Neural cell (in vitro differentiated cells): ENCODE data around the gene TCP10L. TPM values are rescaled to one million over a fixed set of nuclear protein-coding genes. Genes with fewer than 3 reads are reported as not detected.

Source experiments
- H2AFZ ChIP-seq: fragments of 200-600, 300-800 bp; sonication (generic), shearing (Covaris generic); 2 replicates; pipeline ENCODE4 v1.6.0; 2014; ENCODE audit warnings: low read depth, mild to moderate bottlenecking, antibody characterized with exemption, low read length, moderate library complexity
- H3F3A ChIP-seq: fragments of 200-600 bp; shearing (Covaris generic); 2 replicates; pipeline ENCODE4 v1.6.1; 2016; ENCODE audit warnings: mild to moderate bottlenecking, moderate library complexity, mixed read lengths, antibody characterized with exemption, low read length; ENCODE audit not compliant: insufficient read depth, poor library complexity, severe bottlenecking
- H3K27ac ChIP-seq: fragments of 200-600, 300-800 bp; sonication (generic), shearing (Covaris generic); 2 replicates; pipeline ENCODE4 v1.5.1; 2014; ENCODE audit warnings: mild to moderate bottlenecking, low read length, moderate library complexity
- H3K27me3 ChIP-seq: fragments of 300-800, 200-600 bp; sonication (generic), shearing (Covaris generic); 2 replicates; pipeline ENCODE4 v1.6.0; 2014; ENCODE audit warnings: mild to moderate bottlenecking, low read depth, low read length, moderate library complexity; ENCODE audit not compliant: insufficient read depth
- H3K36me3 ChIP-seq: fragments of 300-800, 200-600 bp; sonication (generic), shearing (Covaris generic); 2 replicates; pipeline ENCODE4 v1.5.1; 2014; ENCODE audit warnings: mild to moderate bottlenecking, antibody characterized with exemption, low read length, moderate library complexity; ENCODE audit not compliant: insufficient read depth
- H3K4me2 ChIP-seq: fragments of 300-800, 200-600 bp; sonication (generic), shearing (Covaris generic); 2 replicates; pipeline ENCODE4 v1.6.0; 2014; ENCODE audit warnings: mild to moderate bottlenecking, low read length
- H3K4me3 ChIP-seq: fragments of 300-800, 200-600 bp; sonication (generic), shearing (Covaris generic); 2 replicates; pipeline ENCODE4 v1.5.1; 2014; ENCODE audit warnings: mild to moderate bottlenecking, low read length, moderate library complexity
- H3K79me2 ChIP-seq: fragments of 200-600 bp; shearing (Covaris generic); replicated peaks from 2 replicates; pipeline ENCODE4 v1.6.0; 2014; ENCODE audit warnings: mild to moderate bottlenecking, low read length, moderate library complexity; ENCODE audit not compliant: insufficient read depth
- H3K9ac ChIP-seq: fragments of 300-800, 200-600 bp; sonication (generic), shearing (Covaris generic); 2 replicates; pipeline ENCODE4 v1.6.1; 2016; ENCODE audit warnings: mild to moderate bottlenecking, low read length, mixed read lengths
- H3K9me2 ChIP-seq: fragments of 200-600 bp; shearing (Covaris generic); 2 replicates; pipeline ENCODE4 v1.6.1; 2016; ENCODE audit warnings: mild to moderate bottlenecking, low read length, mixed read lengths; ENCODE audit not compliant: insufficient read depth
- H3K9me3 ChIP-seq: fragments of 200-600, 300-800 bp; sonication (generic), shearing (Covaris generic); 2 replicates; pipeline ENCODE4 v1.6.1; 2016; ENCODE audit warnings: mild to moderate bottlenecking, mixed run types, low read length, moderate library complexity, mixed read lengths
- H4K20me1 ChIP-seq: fragments of 200-600 bp; shearing (Covaris generic); 2 replicates; pipeline ENCODE4 v1.6.1; 2016; ENCODE audit warnings: mild to moderate bottlenecking, mixed run types; ENCODE audit not compliant: insufficient read depth
- EP300 ChIP-seq: fragments of 450-650 bp; conservative IDR thresholded peaks from 2 replicates; pipeline ENCODE4 v1.6.1; 2014; ENCODE audit warnings: antibody characterized with exemption, mild to moderate bottlenecking, moderate library complexity; ENCODE audit not compliant: poor library complexity, severe bottlenecking
- EZH2 ChIP-seq: fragments of 200-600, 300-800 bp; shearing (Covaris generic), sonication (generic); IDR thresholded peaks from 2 replicates; pipeline ENCODE4 v1.6.1; 2014; ENCODE audit warnings: antibody characterized with exemption, low read length, borderline replicate concordance, mild to moderate bottlenecking; ENCODE audit not compliant: insufficient read depth, poor library complexity, severe bottlenecking
- MXI1 ChIP-seq: fragments of 450-650 bp; conservative IDR thresholded peaks from 2 replicates; pipeline ENCODE4 v1.6.1; 2014; ENCODE audit warnings: antibody characterized with exemption, mild to moderate bottlenecking; ENCODE audit not compliant: poor library complexity, severe bottlenecking
- POLR2AphosphoS5 ChIP-seq: IDR thresholded peaks from 2 replicates; pipeline ENCODE4 v1.6.1; 2012
- RAD21 ChIP-seq: fragments of 450-650 bp; conservative IDR thresholded peaks from 2 replicates; pipeline ENCODE4 v1.6.1; 2014; ENCODE audit warnings: antibody characterized with exemption, mild to moderate bottlenecking, moderate library complexity
- SMC3 ChIP-seq: fragments of 450-650 bp; conservative IDR thresholded peaks from 2 replicates; pipeline ENCODE4 v1.6.1; 2014; ENCODE audit warnings: antibody characterized with exemption, mild to moderate bottlenecking, moderate library complexity; ENCODE audit not compliant: poor library complexity
- TAF1 ChIP-seq: IDR thresholded peaks from 2 replicates; pipeline ENCODE4 v1.6.1; 2012; ENCODE audit warnings: low read depth
- polyA plus RNA-seq: library from polyadenylated mRNA; depleted of rRNA; stranded (reverse); fragments of >200 nt; gene quantifications from 2 replicates; pipeline ENCODE4 v1.2.3, GENCODE V29; 2014
- TF ChIP-seq, protein P1 (sequence below): IDR thresholded peaks from 2 replicates; pipeline ENCODE4 v1.6.1; 2012; ENCODE audit warnings: borderline replicate concordance
- TF ChIP-seq, protein P2 (sequence below): fragments of 450-650 bp; IDR thresholded peaks from 2 replicates; pipeline ENCODE4 v1.5.1; 2014; ENCODE audit warnings: antibody characterized with exemption, mild to moderate bottlenecking, moderate library complexity; ENCODE audit not compliant: poor library complexity, severe bottlenecking

Gene TCP10L
- polyA plus RNA-seq, 1 donor from 2014 or later = 1.7 TPM

DNA sequence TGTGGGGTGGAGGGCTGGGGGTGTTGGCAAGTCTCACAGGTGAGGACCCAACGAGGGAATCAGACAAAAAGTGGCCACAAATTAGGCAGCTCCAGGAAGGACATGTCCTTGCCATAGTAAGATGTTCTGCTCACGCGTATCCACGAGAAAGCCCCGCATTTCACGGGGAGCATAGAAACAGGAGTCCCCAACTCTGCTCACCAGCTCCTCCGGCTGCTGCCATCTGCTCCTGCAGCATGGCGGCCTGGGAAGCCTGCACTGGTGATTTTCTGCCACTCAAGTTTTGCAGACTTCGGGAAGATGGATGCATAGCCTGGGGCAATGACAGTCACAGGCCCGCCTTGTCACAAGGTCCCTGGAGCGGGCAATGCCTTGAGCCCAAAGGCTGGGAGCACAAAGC is 9.3 kb downstream of the TCP10L start:
- Histone ChIP-seq H3K9me2 (no peaks in the 10 kb centered on the region), H3K27ac (no peak overlapping the region), H3K9me3 (no peaks in the 10 kb centered on the region), H3K4me3 (no peak overlapping the region), H3F3A (no peaks in the 10 kb centered on the region), H3K27me3 (no peaks in the 10 kb centered on the region), H3K79me2 (no peaks in the 10 kb centered on the region), H3K36me3 (no peaks in the 10 kb centered on the region), H4K20me1 (no peaks in the 10 kb centered on the region), H2AFZ (no peak overlapping the region), H3K9ac (no peak overlapping the region), H3K4me2 (no peak overlapping the region)
- TF ChIP-seq EP300 = no peak
- TF ChIP-seq POLR2AphosphoS5 = no peak
- TF ChIP-seq, protein P1, sequence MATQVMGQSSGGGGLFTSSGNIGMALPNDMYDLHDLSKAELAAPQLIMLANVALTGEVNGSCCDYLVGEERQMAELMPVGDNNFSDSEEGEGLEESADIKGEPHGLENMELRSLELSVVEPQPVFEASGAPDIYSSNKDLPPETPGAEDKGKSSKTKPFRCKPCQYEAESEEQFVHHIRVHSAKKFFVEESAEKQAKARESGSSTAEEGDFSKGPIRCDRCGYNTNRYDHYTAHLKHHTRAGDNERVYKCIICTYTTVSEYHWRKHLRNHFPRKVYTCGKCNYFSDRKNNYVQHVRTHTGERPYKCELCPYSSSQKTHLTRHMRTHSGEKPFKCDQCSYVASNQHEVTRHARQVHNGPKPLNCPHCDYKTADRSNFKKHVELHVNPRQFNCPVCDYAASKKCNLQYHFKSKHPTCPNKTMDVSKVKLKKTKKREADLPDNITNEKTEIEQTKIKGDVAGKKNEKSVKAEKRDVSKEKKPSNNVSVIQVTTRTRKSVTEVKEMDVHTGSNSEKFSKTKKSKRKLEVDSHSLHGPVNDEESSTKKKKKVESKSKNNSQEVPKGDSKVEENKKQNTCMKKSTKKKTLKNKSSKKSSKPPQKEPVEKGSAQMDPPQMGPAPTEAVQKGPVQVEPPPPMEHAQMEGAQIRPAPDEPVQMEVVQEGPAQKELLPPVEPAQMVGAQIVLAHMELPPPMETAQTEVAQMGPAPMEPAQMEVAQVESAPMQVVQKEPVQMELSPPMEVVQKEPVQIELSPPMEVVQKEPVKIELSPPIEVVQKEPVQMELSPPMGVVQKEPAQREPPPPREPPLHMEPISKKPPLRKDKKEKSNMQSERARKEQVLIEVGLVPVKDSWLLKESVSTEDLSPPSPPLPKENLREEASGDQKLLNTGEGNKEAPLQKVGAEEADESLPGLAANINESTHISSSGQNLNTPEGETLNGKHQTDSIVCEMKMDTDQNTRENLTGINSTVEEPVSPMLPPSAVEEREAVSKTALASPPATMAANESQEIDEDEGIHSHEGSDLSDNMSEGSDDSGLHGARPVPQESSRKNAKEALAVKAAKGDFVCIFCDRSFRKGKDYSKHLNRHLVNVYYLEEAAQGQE = no peak
- TF ChIP-seq SMC3 = no peak
- TF ChIP-seq MXI1 = no peak
- TF ChIP-seq, protein P2, sequence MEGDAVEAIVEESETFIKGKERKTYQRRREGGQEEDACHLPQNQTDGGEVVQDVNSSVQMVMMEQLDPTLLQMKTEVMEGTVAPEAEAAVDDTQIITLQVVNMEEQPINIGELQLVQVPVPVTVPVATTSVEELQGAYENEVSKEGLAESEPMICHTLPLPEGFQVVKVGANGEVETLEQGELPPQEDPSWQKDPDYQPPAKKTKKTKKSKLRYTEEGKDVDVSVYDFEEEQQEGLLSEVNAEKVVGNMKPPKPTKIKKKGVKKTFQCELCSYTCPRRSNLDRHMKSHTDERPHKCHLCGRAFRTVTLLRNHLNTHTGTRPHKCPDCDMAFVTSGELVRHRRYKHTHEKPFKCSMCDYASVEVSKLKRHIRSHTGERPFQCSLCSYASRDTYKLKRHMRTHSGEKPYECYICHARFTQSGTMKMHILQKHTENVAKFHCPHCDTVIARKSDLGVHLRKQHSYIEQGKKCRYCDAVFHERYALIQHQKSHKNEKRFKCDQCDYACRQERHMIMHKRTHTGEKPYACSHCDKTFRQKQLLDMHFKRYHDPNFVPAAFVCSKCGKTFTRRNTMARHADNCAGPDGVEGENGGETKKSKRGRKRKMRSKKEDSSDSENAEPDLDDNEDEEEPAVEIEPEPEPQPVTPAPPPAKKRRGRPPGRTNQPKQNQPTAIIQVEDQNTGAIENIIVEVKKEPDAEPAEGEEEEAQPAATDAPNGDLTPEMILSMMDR = no peak
- no peak for TF ChIP-seq TAF1
- TF ChIP-seq RAD21 = no peak
- TF ChIP-seq EZH2 = no peak

DNA sequence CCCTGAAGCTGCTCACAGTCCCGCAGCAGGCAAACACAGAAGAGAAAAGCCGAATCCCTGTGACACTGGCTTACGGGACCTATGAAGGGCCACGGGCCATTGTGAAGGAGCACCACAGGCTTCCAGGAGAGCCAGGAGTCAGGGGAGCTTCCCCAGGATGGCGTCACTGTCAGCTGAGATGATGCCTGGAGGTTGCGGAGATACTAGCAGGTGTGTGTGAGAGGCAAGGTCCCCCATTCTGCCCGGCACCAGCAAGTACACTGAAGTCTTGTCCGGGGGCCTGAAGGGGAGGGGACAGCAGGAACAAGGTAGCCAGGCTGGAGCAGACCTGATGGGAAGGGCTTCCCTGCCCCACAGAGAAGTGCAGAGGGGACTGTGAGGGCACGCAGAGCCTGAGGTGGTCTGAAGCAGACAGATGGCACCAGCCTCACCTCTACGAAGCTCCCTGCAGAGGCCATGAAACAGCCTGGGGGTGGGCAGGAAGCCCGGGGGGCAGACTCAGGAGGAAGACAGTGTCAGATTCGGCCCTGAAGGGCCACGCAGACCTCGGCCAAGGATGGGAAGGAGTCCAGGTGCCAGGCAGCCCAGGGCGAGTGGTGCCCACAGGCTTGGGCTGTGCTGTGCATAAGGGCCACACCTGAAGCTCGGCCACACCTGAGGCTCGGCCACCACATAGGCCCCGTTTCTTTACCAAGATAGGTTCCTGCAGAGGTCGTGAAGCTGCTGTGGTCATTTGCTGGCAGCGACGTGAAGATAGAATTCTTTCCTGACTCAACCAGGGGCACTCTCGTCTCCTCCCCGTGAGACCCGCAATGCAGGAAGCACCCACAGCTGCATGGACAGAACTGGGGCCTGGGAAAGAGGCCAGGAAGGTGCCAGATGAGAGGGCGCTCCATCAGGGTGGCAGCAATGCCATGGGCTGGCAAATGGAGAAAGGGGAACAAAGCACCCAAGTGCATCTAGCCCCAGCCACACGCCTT is 10.1 kb downstream of the TCP10L start:
- TF ChIP-seq SMC3 (no peak), TAF1 (no peak), MXI1 (no peak), EZH2 (no peak), POLR2AphosphoS5 (no peak), EP300 (no peak), RAD21 (no peak)
- TF ChIP-seq, protein P2 = no peak
- TF ChIP-seq, protein P1 = no peak
- H4K20me1 ChIP-seq = no peaks in the 10 kb centered on the region
- H3K4me3 ChIP-seq = no peak overlapping the region
- H3K27ac ChIP-seq = no peak overlapping the region
- no peaks in the 10 kb centered on the region for H3K27me3 ChIP-seq
- no peak overlapping the region for H3K4me2 ChIP-seq
- H3K9ac ChIP-seq = no peak overlapping the region
- H3F3A ChIP-seq = no peaks in the 10 kb centered on the region
- H3K36me3 ChIP-seq = no peaks in the 10 kb centered on the region
- no peaks in the 10 kb centered on the region for H3K79me2 ChIP-seq
- H3K9me3 ChIP-seq = no peaks in the 10 kb centered on the region
- no peak overlapping the region for H2AFZ ChIP-seq
- no peaks in the 10 kb centered on the region for H3K9me2 ChIP-seq
